Naive thymus-derived CD4-positive, alpha-beta T cell (primary cell): ENCODE data around the gene TRPM8. TPM values are rescaled to one million over a fixed set of nuclear protein-coding genes. Genes with fewer than 3 reads are reported as not detected.
"Not testable (repeated sequence)": the region's sequence is repeated elsewhere in the genome, so short reads cannot be mapped to it uniquely, and the experiment has no call there.

ENCODE experiments used
- ATAC-seq: fragments of 150-1000 bp; cut with Tn5 transposase; 2 replicates; pipeline ENCODE4 v1.10.0; 2021; ENCODE audit warnings: mild to moderate bottlenecking, moderate library complexity
- CTCF ChIA-PET: fragments of 350-600 bp; sonication (Branson Sonifier 250); formaldehyde crosslinking; loops from one replicate; lab custom pipeline; 2021; ENCODE audit warnings: antibody characterized with exemption; lab: Charles Lee
- POLR2A ChIA-PET: fragments of 350-600 bp; sonication (Branson Sonifier 250); formaldehyde crosslinking; loops from one replicate; lab custom pipeline; 2021; ENCODE audit warnings: antibody characterized with exemption, inconsistent platforms; lab: Charles Lee
- DNase-seq, 9 donors: peaks; one replicate each; pipeline versions ENCODE4 v3.0.0 to v3.0.0-alpha.2; 2020 to 2022; ENCODE audit warnings: mixed read lengths in 1 of 9
- H3K27ac ChIP-seq: one replicate; pipeline ENCODE4 v1.7.0; 2013; ENCODE audit warnings: mild to moderate bottlenecking, low read depth, low read length, moderate library complexity
- H3K27me3 ChIP-seq, 2 donors: one replicate each; pipeline ENCODE4 v1.7.0; 2013; ENCODE audit warnings: low read length in 2 of 2, mild to moderate bottlenecking in 2 of 2, moderate library complexity in 2 of 2; ENCODE audit not compliant: control insufficient read depth in 2 of 2, insufficient read depth in 2 of 2
- H3K36me3 ChIP-seq, 3 experiments: 1 replicate in 2 of 3; 2 replicates in 1 of 3; pipeline ENCODE4 v1.7.0; 2013; ENCODE audit warnings: low read length in 3 of 3, mild to moderate bottlenecking in 3 of 3, moderate library complexity in 1 of 3; ENCODE audit not compliant: insufficient read depth in 3 of 3, control insufficient read depth in 2 of 3
- H3K4me1 ChIP-seq, 2 donors: one replicate each; pipeline ENCODE4 v1.7.0; 2013; ENCODE audit warnings: low read length in 2 of 2, mild to moderate bottlenecking in 2 of 2, moderate library complexity in 1 of 2; ENCODE audit not compliant: control insufficient read depth in 2 of 2, insufficient read depth in 2 of 2
- H3K4me3 ChIP-seq: 2 replicates; pipeline ENCODE4 v1.7.0; 2013; ENCODE audit warnings: mild to moderate bottlenecking, low read length
- H3K9me3 ChIP-seq, 3 experiments: 1 replicate in 2 of 3; 2 replicates in 1 of 3; pipeline ENCODE4 v1.7.0; 2013; ENCODE audit warnings: low read length in 3 of 3; ENCODE audit not compliant: control insufficient read depth in 2 of 3
- H3K27ac Mint-ChIP-seq, 9 donors: one replicate each; pipeline ENCODE4 v1.8.0; 2020 to 2022; ENCODE audit warnings: mixed read lengths in 9 of 9, mild to moderate bottlenecking in 8 of 9, moderate library complexity in 5 of 9, inconsistent platforms in 2 of 9
- H3K27me3 Mint-ChIP-seq, 5 donors: one replicate each; pipeline ENCODE4 v1.8.0; 2021 to 2022; ENCODE audit warnings: mixed read lengths in 5 of 5, mild to moderate bottlenecking in 1 of 5
- H3K36me3 Mint-ChIP-seq, 5 donors: one replicate each; pipeline ENCODE4 v1.8.0; 2020 to 2022; ENCODE audit warnings: mixed read lengths in 5 of 5, mild to moderate bottlenecking in 3 of 5, inconsistent platforms in 1 of 5
- H3K4me1 Mint-ChIP-seq, 7 donors: one replicate each; pipeline ENCODE4 v1.8.0; 2020 to 2022; ENCODE audit warnings: mixed read lengths in 7 of 7, mild to moderate bottlenecking in 3 of 7, inconsistent platforms in 1 of 7
- H3K4me3 Mint-ChIP-seq, 10 donors: one replicate each; pipeline ENCODE4 v1.8.0; 2020 to 2022; ENCODE audit warnings: mild to moderate bottlenecking in 10 of 10, mixed read lengths in 10 of 10, moderate library complexity in 6 of 10, inconsistent platforms in 2 of 10
- H3K9me3 Mint-ChIP-seq, 11 donors: one replicate each; pipeline ENCODE4 v1.8.0; 2020 to 2022; ENCODE audit warnings: mixed read lengths in 11 of 11, mild to moderate bottlenecking in 4 of 11, inconsistent platforms in 1 of 11, moderate library complexity in 1 of 11
- intact Hi-C, 2 donors: fragments of 100-400 bp; cut with micrococcal nuclease; formaldehyde crosslinking; loops; one replicate each; pipeline ENCODE4 v1.15.1; 2023
- polyA plus RNA-seq, 2 donors: library from polyadenylated mRNA; unstranded; fragments of 300-500 nt; fragmentation: Illumina TruSeq; gene quantifications; one replicate each; pipeline ENCODE4 v1.2.3, GENCODE V29; 2021
- total RNA-seq, 6 experiments: library from RNA in 5 of 6; stranded (reverse) in 5 of 6; gene quantifications; 1 replicate in 5 of 6; 2 replicates in 1 of 6; pipeline ENCODE4 v1.2.3 and lab custom pipeline; 2021 to 2026

The TRPM8 gene
- total and polyA plus RNA-seq, 7 experiments from 2014 or later = not detected

- H3K36me3 ChIP-seq, H3K4me3 ChIP-seq, H3K9me3 Mint-ChIP-seq, CTCF ChIA-PET, POLR2A ChIA-PET, ATAC-seq, intact Hi-C loops, H3K9me3 ChIP-seq, H3K27ac Mint-ChIP-seq, H3K36me3 Mint-ChIP-seq, H3K4me3 Mint-ChIP-seq, H3K27ac ChIP-seq, DNase-seq, H3K4me1 ChIP-seq, H3K27me3 ChIP-seq: not testable (repeated sequence)
- Mint-ChIP-seq H3K27me3 (peaks cover 7 to 33% (median 17%) of the 10 kb centered on the region in 5 donors), H3K4me1 (peaks cover 0 to 21% (median 20%) of the 10 kb centered on the region in 7 donors)
Measured at GRCh38 chr2:233896253-233896652, 20.9 kb upstream of the TRPM8 start.

DNA sequence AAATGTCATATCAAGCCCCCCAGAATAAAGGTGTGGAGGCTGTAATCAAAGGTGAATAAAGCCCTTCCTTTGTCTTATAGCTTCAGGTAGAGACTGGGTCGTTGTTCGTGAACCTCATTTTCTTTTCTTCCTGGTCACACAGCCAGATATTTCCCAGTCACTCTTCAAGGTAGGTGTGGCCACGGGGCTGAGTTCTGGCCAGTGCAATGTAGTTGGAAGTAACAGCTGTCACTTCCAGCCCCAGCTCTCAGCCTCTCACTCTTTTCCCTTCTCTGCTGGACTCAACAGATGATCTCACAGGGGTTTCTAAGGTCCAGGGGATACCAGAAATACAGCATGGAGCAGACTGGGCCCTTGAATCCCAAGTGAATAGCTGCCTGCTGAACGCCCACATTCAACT is 15.8 kb upstream of the TRPM8 start:
- no peaks in the 10 kb centered on the region for H3K36me3 ChIP-seq
- no peak overlapping the region for H3K4me3 ChIP-seq
- ATAC-seq (no peak), DNase-seq (no peak)
- H3K4me1 ChIP-seq = peaks cover 8 to 9% of the 10 kb centered on the region in 2 donors
- ChIA-PET POLR2A (no interaction called here), CTCF (no interaction called here)
- H3K27me3 Mint-ChIP-seq = peaks cover 12 to 24% (median 14%) of the 10 kb centered on the region in 5 donors
- no peak overlapping the region for H3K4me3 Mint-ChIP-seq
- no peaks in the 10 kb centered on the region for H3K9me3 ChIP-seq
- H3K4me1 Mint-ChIP-seq = peaks cover 0 to 21% (median 20%) of the 10 kb centered on the region in 7 donors
- intact Hi-C loops = no loop called here
- H3K9me3 Mint-ChIP-seq = peaks cover 0 to 10% (median 0%) of the 10 kb centered on the region in 11 donors
- H3K27ac ChIP-seq = no peak overlapping the region
- H3K36me3 Mint-ChIP-seq = peaks cover 0 to 2% (median 0%) of the 10 kb centered on the region in 5 donors
- H3K27me3 ChIP-seq = no peaks in the 10 kb centered on the region
- H3K27ac Mint-ChIP-seq = no peak overlapping the region

DNA sequence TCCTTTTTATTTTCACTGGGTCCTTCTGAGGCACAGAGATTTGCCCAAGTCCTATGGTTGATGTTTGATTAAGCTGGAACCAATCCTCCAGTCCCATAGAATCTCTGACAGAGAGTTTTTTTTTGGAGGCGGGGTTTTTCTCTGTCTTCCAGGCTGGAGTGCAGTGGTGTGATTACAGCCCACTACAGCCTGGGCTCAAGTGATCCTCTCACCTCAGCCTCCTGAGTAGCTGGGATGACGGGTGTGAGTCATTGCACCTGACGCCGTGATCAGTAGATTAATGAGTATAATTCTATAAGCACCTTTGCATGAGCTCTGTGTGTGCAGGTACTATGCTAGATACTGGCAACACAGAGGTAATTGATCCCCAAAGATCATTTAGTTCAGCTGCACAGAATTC is 15.3 kb upstream of the TRPM8 start:
- Mint-ChIP-seq H3K27ac (no peak overlapping the region), H3K9me3 (peaks cover 0 to 10% (median 0%) of the 10 kb centered on the region in 11 donors), H3K4me1 (peaks cover 0 to 21% (median 20%) of the 10 kb centered on the region in 7 donors), H3K27me3 (peaks cover 13 to 24% (median 16%) of the 10 kb centered on the region in 5 donors), H3K4me3 (no peak overlapping the region), H3K36me3 (peaks cover 0 to 3% (median 0%) of the 10 kb centered on the region in 5 donors)
- ATAC-seq = no peak
- Histone ChIP-seq H3K27ac (no peak overlapping the region), H3K4me1 (peaks cover 8 to 9% of the 10 kb centered on the region in 2 donors), H3K27me3 (no peaks in the 10 kb centered on the region), H3K4me3 (no peak overlapping the region), H3K36me3 (no peaks in the 10 kb centered on the region), H3K9me3 (no peaks in the 10 kb centered on the region)
- intact Hi-C loops = no loop called here
- POLR2A ChIA-PET = no interaction called here
- no peak for DNase-seq
- CTCF ChIA-PET = no interaction called here

- intact Hi-C loops = no loop called here
- peaks cover 3 to 34% (median 18%) of the 10 kb centered on the region in 5 donors for H3K27me3 Mint-ChIP-seq
- Histone ChIP-seq H3K27ac (no peak overlapping the region), H3K36me3 (no peaks in the 10 kb centered on the region), H3K4me1 (no peaks in the 10 kb centered on the region), H3K4me3 (no peak overlapping the region), H3K9me3 (no peaks in the 10 kb centered on the region), H3K27me3 (no peaks in the 10 kb centered on the region)
- H3K4me3 Mint-ChIP-seq = no peak overlapping the region
- POLR2A ChIA-PET = no interaction called here
- H3K4me1 Mint-ChIP-seq = no peaks in the 10 kb centered on the region
- H3K36me3 Mint-ChIP-seq = peaks cover 0 to 3% (median 0%) of the 10 kb centered on the region in 5 donors
- DNase-seq = no peak
- CTCF ChIA-PET = no interaction called here
- no peak for ATAC-seq
- no peak overlapping the region for H3K27ac Mint-ChIP-seq
- H3K9me3 Mint-ChIP-seq = peaks cover 0 to 15% (median 0%) of the 10 kb centered on the region in 11 donors
Measured at GRCh38 chr2:233905945-233906344, 11.2 kb upstream of the TRPM8 start.

- Histone ChIP-seq H3K4me1 (no peaks in the 10 kb centered on the region), H3K9me3 (no peaks in the 10 kb centered on the region), H3K27me3 (no peaks in the 10 kb centered on the region), H3K36me3 (no peaks in the 10 kb centered on the region), H3K27ac (no peak overlapping the region), H3K4me3 (no peak overlapping the region)
- H3K4me3 Mint-ChIP-seq = no peak overlapping the region
- DNase-seq (no peak), ATAC-seq (no peak)
- ChIA-PET CTCF (no interaction called here), POLR2A (no interaction called here)
- H3K36me3 Mint-ChIP-seq = peaks cover 0 to 3% (median 0%) of the 10 kb centered on the region in 5 donors
- peaks cover 0 to 15% (median 0%) of the 10 kb centered on the region in 11 donors for H3K9me3 Mint-ChIP-seq
- no peak overlapping the region for H3K27ac Mint-ChIP-seq
- no peaks in the 10 kb centered on the region for H3K4me1 Mint-ChIP-seq
- peaks cover 2 to 39% (median 22%) of the 10 kb centered on the region in 5 donors for H3K27me3 Mint-ChIP-seq
- intact Hi-C loops = no loop called here
Measured at GRCh38 chr2:233907627-233908026, 9.5 kb upstream of the TRPM8 start.

GRCh38 chr2:233912691-233913423 is 4.3 kb upstream of the TRPM8 start:
- Histone ChIP-seq H3K9me3 (no peaks in the 10 kb centered on the region), H3K36me3 (no peaks in the 10 kb centered on the region), H3K4me1 (no peaks in the 10 kb centered on the region), H3K4me3 (no peak overlapping the region), H3K27me3 (no peaks in the 10 kb centered on the region), H3K27ac (no peak overlapping the region)
- Mint-ChIP-seq H3K4me3 (no peak overlapping the region), H3K9me3 (peaks cover 0 to 5% (median 0%) of the 10 kb centered on the region in 11 donors), H3K4me1 (peaks cover 0 to 3% (median 0%) of the 10 kb centered on the region in 7 donors), H3K27me3 (peaks cover 9 to 51% (median 23%) of the 10 kb centered on the region in 5 donors), H3K27ac (no peak overlapping the region), H3K36me3 (no peaks in the 10 kb centered on the region)
- intact Hi-C loops = no loop called here
- DNase-seq (peak in 1 of 9 donors; percentile 10), ATAC-seq (no peak)
- CTCF ChIA-PET = no interaction called here
- POLR2A ChIA-PET = no interaction called here

- intact Hi-C loops = no loop called here
- H3K27me3 Mint-ChIP-seq = peaks cover 19 to 58% (median 30%) of the 10 kb centered on the region in 5 donors
- H3K27ac Mint-ChIP-seq = no peak overlapping the region
- H3K4me3 Mint-ChIP-seq = no peak overlapping the region
- no peak for ATAC-seq
- Histone ChIP-seq H3K9me3 (no peaks in the 10 kb centered on the region), H3K4me1 (no peaks in the 10 kb centered on the region), H3K36me3 (no peaks in the 10 kb centered on the region), H3K27me3 (no peaks in the 10 kb centered on the region), H3K4me3 (no peak overlapping the region), H3K27ac (no peak overlapping the region)
- no peaks in the 10 kb centered on the region for H3K36me3 Mint-ChIP-seq
- ChIA-PET CTCF (no interaction called here), POLR2A (no interaction called here)
- H3K4me1 Mint-ChIP-seq = peaks cover 0 to 4% (median 0%) of the 10 kb centered on the region in 7 donors
- H3K9me3 Mint-ChIP-seq = peaks cover 0 to 5% (median 0%) of the 10 kb centered on the region in 11 donors
- no peak for DNase-seq
Measured at GRCh38 chr2:233915128-233915527, 2.0 kb upstream of the TRPM8 start.
